Retina (tissue), 1 donor: Measurements from ENCODE around the gene PRG2.

Experiments used
- DNase-seq: peaks from one replicate; pipeline ENCODE4 v3.0.0-alpha.2; 2016

The PRG2 gene

GRCh38 chr11:57390535-57390934, at the start of gene PRG2:
PRG2 (minus strand) TSS chr11:57390650; CDS start chr11:57389944, 706 bp downstream.
- no peak for DNase-seq

- DNase-seq: no peak
These were observed 49.3 kb upstream of the PRG2 start for GRCh38 chr11:57439786-57440185.

GRCh38 chr11:57438345-57439285, 48.2 kb upstream of the PRG2 start:
- DNase-seq: no peak

GRCh38 chr11:57436031-57436430, 45.6 kb upstream of the PRG2 start:
- no peak for DNase-seq

GRCh38 chr11:57434640-57435546, 44.4 kb upstream of the PRG2 start:
- no peak for DNase-seq

GRCh38 chr11:57432714-57433163, 42.3 kb upstream of the PRG2 start:
- no peak for DNase-seq

DNA sequence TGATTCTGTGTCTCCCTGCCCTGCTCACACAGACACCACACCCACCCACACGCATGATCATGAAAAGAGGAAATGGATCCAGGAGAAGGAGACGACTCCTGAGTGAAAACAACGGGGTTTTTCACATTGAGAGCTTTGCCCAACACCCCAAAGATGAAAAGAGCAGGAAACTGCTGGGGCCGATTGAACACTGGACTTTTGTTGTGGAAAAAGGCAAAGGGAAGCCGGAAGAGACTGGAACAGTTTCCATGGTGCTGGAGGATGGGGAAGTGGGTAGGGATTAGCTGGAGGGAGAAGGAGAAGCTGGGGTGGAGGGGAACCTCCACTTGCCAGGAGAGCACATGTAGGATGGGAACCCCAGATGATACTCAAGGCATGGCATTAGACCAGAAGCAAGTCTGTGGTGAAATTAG, 41.7 kb upstream of the PRG2 start:
- no peak for DNase-seq

GRCh38 chr11:57430952-57431351, 40.5 kb upstream of the PRG2 start:
- DNase-seq: no peak

DNA sequence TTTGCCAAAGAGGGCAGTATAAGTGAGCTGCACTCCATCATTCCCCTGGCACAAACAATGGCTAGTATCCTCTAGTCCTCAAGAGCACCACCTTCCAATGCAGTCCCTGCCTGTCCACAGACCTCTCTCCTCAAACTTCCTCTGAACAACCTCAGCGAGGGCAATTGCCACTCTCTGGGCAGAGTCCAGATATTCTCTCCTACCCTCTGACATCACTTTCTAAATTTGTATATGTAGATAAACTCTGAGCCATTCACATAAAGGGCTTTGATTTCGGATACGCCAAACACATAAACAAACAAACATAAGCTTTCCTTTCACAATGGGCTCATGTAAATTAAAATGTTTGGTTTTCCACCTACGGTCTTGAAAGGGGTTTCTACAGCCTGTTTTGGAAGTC, 39.5 kb upstream of the PRG2 start:
- no peak for DNase-seq

DNA sequence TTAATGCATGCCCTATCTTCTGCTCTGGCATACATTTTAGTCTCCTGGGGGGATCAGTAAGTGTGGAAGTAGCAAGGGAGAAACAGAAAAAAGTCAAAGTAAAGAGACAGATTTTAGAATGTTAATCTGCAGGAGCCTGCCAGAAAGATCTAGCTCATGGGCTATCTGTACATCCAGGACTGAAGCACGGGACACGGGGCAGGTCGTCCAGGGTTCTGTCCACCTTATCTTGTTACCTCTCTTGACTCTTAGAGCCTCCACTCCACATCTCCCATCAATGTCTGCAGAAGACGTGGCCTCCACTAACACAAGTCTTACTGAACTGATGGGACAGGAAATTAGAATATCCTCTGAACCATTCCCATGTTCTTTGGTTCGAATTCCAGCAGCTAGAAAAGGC, 38.2 kb upstream of the PRG2 start:
- no peak for DNase-seq

DNA sequence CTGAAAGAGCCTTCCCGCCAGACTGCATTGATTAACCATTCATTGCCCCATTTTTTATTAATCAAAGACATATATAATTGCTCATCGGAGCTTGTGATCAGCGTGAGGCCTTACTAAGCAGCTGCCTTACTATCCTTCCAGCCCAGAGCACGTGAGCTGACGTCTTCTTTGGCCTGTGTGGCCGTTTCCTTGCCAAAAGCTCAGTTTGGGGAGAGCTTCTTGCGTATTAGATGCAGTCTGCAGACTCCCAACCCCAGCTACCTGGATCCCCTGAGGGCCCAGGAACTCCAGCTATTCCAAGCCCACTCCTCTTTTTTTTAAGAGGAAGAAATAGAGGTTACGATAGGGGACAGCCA, 37.3 kb upstream of the PRG2 start:
- DNase-seq: no peak

GRCh38 chr11:57426929-57427726, 36.7 kb upstream of the PRG2 start, which contains the start of gene SLC43A3:
SLC43A3 (minus strand) TSS chr11:57427121; CDS start chr11:57426172, 949 bp downstream.
- peak; percentile 68 for DNase-seq

GRCh38 chr11:57426439-57426928, 36.0 kb upstream of the PRG2 start:
- DNase-seq: no peak

- DNase-seq: peak; percentile 16
These were observed 35.4 kb upstream of the PRG2 start for GRCh38 chr11:57425565-57426438.

DNA sequence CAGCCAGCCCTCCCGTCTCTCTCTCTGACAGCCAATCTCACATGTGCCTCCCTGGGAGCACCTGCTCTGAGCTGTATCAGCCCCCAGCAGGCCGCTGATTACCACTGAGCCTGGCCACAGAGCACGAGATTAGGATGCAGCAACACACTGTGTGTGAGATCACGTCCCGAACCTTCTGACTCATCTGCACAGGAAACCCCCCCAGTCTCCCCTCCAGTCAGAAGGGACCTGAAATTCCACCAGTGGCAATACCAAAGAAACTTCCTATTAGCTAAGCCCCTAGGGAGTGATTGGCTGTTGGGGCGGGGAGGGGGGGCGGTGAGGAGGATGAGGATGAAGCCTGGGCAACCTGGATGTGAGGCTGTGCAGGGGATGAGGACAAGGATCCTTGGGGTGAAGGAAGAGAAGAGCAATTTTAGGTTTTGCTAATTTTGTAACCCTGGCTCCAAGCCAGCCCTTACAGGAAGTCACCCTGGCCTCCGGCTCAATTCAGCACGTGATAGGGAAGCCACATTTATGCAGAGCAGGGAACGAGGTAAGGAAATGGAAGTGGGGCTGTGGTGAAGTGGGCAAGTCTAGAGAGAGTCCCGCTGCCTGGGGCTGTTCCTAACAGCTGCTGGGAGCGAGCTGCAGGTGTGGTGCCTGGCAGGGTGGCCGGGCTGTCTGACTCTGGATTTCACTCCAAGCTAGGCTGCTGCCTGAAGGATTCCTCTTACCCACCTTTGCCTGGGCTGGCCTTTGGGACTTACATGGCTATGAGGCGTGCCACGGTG, 34.5 kb upstream of the PRG2 start:
- DNase-seq: no peak

DNA sequence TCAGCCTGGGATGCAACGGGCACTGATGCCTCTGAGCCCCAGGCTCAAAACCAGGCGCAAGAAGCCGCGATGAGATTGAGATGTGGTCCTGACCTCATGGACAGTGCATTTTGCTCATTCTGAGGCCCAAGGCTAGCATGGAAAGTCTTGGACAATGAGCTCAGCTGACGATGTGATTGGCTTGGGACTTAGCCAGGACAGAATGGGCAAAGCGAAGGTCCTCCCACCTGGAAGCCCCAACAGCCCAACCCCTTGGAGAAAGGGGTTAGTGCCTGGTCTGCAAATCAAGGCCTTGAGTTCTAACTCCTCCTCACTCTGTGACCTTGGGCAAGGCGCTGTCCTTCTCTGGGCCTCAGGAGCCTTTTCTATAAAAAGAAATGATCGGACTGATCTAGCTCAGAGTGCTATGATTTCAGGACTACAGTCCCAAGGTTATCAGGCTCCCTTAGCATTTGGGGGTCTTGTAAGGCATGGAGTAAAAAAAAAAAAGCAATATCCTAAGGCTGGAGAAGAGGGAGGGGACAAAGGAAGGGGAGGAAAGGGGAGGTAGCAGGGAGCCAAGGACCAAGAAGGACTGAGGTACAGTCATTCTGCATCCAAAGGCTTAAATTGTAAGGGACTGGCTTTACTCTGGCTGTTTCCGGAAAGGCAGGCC, 33.8 kb upstream of the PRG2 start:
- no peak for DNase-seq

GRCh38 chr11:57422669-57423068, 32.2 kb upstream of the PRG2 start:
- no peak for DNase-seq

DNA sequence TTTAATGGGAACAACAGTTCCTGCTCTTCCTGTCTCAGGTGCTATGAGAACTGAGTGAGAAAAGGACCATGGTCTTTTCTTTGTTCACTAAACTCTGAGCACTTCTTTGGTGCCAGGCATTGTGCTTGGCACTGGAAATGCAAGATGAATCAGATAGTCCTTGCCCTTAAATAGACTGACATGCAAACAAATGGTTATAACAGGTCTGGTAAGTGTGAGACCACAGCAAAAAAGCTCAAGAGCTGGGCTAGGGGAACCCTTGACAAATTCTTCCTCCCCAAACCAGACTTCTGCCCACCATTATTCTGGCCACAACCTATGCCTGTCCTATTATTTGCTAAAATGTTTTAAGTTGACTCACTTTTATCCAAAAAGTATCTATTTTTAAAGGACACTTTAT, 31.4 kb upstream of the PRG2 start:
- DNase-seq: no peak

- DNase-seq: no peak
These were observed 30.6 kb upstream of the PRG2 start for GRCh38 chr11:57421066-57421465.

DNA sequence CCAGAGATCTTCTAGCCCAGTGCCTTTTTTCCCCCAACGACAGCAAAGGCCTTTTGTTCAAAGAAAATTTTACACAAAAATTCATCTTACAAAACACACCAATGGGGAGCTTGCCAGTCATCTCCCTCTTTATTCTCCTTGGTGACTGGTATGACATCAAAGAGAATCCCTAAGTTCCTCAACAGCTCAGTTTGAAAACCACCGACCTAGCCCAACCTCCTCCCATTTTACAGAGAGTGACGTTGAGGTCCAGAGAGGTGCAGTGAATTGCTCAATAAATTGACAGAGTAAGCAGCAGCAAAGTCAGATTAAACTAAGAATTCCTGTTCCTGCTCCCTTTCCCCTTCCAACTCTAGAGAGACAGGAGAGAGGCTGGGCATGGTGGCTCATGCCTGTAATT, 28.7 kb upstream of the PRG2 start:
- no peak for DNase-seq
